OCI-M2 (cell line): ENCODE measurements around the gene RABEP2.
"Not testable (repeated sequence)": the region's sequence is repeated elsewhere in the genome, so short reads cannot be mapped to it uniquely, and the experiment has no call there.

ENCODE experiments used
- DNase-seq: peaks from one replicate; lab custom pipeline; 2025; ENCODE audit not compliant: unreplicated experiment; lab: John Stamatoyannopoulos, UW

RABEP2 gene

DNA sequence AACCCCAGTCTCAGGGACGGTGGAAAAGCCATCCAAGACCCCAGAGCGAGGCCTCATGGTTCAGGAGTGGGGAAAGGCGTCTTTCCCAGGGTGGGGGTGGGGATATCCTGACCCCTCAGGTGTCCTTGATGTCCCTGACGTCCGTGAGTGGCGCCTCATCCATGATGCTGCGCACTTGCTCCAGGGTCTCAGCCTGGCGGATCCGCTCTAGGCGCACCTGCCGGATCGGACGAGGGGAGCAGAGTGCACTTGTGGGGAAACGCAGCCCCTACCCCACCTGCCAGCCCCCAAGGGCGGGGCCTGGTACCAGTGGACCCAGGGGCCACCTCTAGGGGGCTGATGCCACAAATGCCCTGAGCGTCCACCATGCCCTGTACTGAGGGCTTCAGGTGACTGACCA is 20.2 kb downstream of the RABEP2 start:
- DNase-seq: no peak

- DNase-seq: no peak
These were observed 20.7 kb downstream of the RABEP2 start for GRCh38 chr16:28904363-28904762.

DNA sequence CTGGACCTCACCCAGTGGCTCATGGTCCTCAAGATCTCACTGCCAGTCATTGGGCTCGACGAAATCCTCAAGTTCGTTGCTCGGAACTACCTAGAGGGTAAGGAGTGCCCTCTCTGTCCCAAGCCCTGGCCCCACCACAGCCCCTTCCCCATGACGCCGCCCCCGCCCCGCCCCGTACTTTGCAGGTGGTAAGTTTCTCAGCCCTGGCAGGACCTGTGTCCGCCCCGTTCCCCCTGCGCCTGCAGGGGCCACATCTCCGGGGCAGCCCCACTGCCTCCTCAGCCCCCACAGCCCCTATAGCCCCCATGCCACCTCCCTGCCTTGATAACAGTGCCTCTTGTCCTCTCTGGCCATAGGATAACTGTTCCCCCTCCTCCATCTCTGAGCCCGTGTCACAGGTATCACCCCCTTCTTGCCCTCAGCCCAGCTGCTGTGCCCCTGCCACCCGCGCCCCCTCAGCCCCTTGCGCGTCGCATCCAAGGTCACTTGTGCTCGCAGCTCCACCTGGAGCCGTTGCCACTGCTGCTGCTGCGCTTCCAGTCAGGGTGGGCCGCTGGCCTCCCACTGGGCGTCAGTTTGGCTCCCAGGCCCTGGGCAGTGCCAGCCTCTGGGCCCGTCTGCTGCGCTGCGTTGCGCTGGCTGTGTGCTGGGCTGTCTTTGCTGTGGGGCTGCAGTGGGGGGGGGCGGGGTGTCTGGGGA is 21.5 kb downstream of the RABEP2 start:
- DNase-seq: no peak

GRCh38 chr16:28902909-28903308 is 22.1 kb downstream of the RABEP2 start:
- no peak for DNase-seq

- DNase-seq: no peak
These were observed 23.2 kb downstream of the RABEP2 start for GRCh38 chr16:28901862-28902261.

- DNase-seq: no peak
These were observed 24.4 kb downstream of the RABEP2 start for GRCh38 chr16:28900601-28901000.

DNA sequence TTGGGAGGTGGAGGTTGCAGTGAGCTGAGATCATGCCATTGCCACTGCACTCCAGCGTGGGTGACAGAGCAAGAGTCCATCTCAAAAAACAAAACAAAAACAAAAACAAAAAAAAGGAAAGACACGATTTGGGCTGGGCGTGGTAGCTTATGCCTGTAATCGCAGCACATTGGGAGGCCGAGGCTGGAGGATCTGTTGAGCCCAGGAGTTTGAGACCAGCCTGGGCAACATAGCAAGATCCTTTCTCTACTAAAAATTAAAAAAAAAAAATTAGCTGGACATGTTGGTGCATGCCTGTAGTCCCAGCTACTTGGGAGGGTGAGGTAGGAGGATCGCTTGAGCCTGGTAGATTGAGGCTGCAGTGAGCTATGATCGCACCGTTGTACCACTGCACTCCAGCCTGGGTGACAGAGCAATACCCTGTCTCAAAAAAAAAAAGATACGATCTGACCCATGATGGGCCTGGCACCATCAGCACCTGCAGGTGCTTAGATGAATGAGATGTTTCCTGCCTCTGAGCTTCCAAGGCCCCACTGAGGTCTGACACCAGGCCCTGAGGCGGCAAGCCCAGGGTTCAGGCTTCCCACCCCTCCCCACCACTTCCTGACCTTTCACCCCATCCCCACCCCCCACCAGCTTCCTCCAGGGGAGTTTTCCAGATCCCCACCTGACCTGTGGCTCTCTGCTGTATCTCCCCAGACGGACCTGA is 25.0 kb downstream of the RABEP2 start:
- no peak for DNase-seq

- DNase-seq: no peak
These were observed 26.1 kb downstream of the RABEP2 start for GRCh38 chr16:28898942-28899341.

DNA sequence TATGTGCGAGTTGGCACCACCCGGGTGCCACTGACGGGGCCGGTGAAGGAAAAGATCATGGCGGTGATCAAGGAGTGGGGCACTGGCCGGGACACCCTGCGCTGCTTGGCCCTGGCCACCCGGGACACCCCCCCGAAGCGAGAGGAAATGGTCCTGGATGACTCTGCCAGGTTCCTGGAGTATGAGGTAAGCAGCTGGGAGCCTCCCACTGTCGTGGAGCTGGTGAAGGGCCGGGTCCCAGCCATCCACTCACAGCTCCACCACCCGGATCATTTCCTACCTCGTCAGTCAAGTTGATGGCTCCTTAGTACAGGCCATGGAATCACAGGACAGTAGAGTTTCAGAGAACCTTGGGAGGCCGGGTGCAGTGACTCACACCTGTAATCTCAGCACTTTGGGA is 26.8 kb downstream of the RABEP2 start:
- no peak for DNase-seq

DNA sequence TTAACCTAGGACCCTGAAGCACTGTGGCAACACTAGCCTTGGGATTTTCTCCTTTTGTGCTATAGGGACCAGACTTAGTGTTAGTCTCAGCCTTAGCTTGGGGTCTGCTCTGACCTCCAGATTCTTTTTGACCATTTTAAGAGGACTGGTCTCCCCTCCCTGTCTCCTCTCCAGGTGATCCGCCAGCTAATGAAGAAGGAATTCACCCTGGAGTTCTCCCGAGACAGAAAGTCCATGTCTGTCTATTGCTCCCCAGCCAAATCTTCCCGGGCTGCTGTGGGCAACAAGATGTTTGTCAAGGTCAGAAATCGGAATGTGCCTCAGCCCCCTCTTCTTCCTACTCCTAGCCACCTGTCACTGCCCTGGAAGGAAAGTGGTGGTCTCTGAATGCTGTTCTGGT is 27.2 kb downstream of the RABEP2 start:
- no peak for DNase-seq

- DNase-seq: no peak
These were observed 29.4 kb downstream of the RABEP2 start for GRCh38 chr16:28895609-28896008.

GRCh38 chr16:28893291-28893690 is 31.7 kb downstream of the RABEP2 start:
- DNase-seq: no peak

GRCh38 chr16:28891964-28892890 is 32.8 kb downstream of the RABEP2 start:
- DNase-seq: no peak

DNA sequence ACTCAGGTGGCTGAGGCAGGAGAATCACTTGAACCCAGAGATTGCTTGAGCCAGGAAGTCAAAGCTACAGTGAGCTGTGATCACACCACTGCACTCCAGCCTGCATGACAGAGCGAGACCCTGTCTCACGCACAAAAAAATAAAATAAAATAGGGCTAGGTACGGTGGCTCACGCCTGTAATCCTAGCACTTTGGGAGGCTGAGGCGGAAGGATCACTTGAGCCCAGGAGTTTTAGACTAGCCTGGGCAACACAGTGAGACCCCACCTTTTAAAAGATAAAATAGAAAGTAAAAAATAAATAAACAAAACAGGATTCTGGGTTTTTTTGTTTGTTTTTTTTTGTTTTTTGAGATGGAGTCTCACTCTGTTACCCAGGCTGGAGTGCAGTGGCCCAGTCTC is 34.7 kb downstream of the RABEP2 start:
- DNase-seq: not testable (repeated sequence)

- DNase-seq: no peak
These were observed 38.1 kb downstream of the RABEP2 start for GRCh38 chr16:28886945-28887344.

GRCh38 chr16:28884045-28884444 is 41.0 kb downstream of the RABEP2 start:
- no peak for DNase-seq

DNA sequence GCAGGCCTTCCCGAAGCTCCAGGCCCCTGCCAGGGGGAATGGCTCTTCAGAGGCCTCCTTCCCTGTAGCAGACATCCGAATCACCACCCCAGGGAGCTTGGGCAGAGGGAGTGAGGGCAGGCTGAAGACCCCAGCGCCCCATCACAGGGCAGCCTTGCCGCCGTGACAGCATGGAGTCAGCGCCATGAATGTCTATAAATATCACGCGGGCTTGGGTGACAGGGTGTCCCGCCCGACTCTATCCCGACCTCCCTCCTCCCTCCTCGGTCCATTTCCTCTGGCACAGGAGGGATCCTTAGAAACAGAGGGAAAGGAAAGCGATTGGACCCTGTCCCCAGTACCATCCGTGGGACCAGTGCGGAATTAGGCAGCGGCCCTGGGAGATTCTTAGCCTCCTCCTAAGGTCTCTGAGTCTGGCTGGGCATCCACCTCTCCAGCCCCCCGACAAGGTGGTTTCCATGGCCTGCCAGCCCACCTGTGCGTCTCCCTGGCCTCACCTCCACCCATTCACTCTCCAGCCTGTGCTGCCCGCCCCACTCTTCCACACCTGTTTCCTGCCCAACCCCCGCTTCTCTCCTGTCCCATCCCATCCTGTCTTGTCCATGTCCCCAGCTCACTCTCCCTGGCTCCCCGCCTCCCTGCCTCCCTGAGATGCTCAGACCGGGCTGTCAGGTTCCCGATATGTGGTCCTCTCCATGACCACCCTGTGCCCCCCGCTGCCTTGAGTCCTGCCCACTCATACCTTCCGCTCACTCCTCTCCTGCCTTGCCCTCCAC is 41.6 kb downstream of the RABEP2 start:
- DNase-seq: no peak

- no peak for DNase-seq
These were observed 42.4 kb downstream of the RABEP2 start for GRCh38 chr16:28882551-28883160.

GRCh38 chr16:28881565-28881964 is 43.5 kb downstream of the RABEP2 start:
- not testable (repeated sequence) for DNase-seq

- no peak for DNase-seq
These were observed 44.1 kb downstream of the RABEP2 start for GRCh38 chr16:28880955-28881354.

DNA sequence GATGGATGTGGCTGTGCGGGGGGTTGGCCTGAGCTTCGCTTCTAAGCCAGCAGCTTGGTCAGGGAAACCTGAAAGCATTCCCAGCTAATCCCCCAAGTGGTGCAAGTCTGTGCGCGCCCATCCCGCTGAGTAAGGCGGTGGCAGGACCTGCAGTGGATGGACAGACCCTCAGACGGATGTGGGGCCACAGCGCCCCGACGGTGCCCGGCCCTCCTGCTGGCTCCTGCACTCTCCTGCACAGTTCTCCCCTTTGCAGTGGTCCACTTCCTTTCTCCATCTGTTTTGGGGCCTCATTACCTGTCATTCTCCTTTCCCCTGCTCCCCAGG is 44.5 kb downstream of the RABEP2 start:
- no peak for DNase-seq
